GM23338 (cell line): ENCODE results near the gene GPR176. TPM values are rescaled to one million over a fixed set of nuclear protein-coding genes. Genes with fewer than 3 reads are reported as not detected.

ENCODE experiments used
- ATAC-seq: fragments of 200-7000 bp; cut with Tn5 transposase; 3 replicates; pipeline ENCODE4 v1.9.1; 2020
- DNase-seq: peaks from one replicate; pipeline ENCODE4 v3.0.0-alpha.2; 2015; ENCODE audit warnings: low spot score
- H2AFZ ChIP-seq: fragments of 200-600 bp; sonication (generic); 2 replicates; pipeline ENCODE4 v1.8.0; 2016; ENCODE audit warnings: antibody characterized with exemption, mild to moderate bottlenecking, moderate library complexity
- H3F3A ChIP-seq: fragments of 200-600 bp; sonication (generic); replicated peaks from 2 replicates; pipeline ENCODE4 v1.8.0; 2017; ENCODE audit warnings: antibody characterized with exemption, mixed run types, low read depth
- H3K27ac ChIP-seq: fragments of 200-600 bp; sonication (generic); 2 replicates; pipeline ENCODE4 v1.6.1; 2016; ENCODE audit warnings: low read depth
- H3K27me3 ChIP-seq: fragments of 200-600 bp; sonication (generic); 2 replicates; pipeline ENCODE4 v1.8.0; 2016; ENCODE audit warnings: mild to moderate bottlenecking, mixed run types, moderate library complexity; ENCODE audit not compliant: insufficient read depth
- H3K36me3 ChIP-seq: fragments of 200-600 bp; sonication (generic); 2 replicates; pipeline ENCODE4 v1.8.0; 2016; ENCODE audit warnings: mild to moderate bottlenecking; ENCODE audit not compliant: insufficient read depth
- H3K4me1 ChIP-seq: fragments of 200-600 bp; sonication (generic); 2 replicates; pipeline ENCODE4 v1.8.0; 2016; ENCODE audit warnings: mild to moderate bottlenecking, moderate library complexity; ENCODE audit not compliant: insufficient read depth
- H3K4me2 ChIP-seq: fragments of 200-600 bp; sonication (generic); 2 replicates; pipeline ENCODE4 v1.7.1; 2017; ENCODE audit warnings: mixed run types
- H3K4me3 ChIP-seq: fragments of 200-600 bp; sonication (generic); 2 replicates; pipeline ENCODE4 v1.6.1; 2016; ENCODE audit warnings: mixed run types
- H3K79me2 ChIP-seq: fragments of 200-600 bp; sonication (generic); replicated peaks from 2 replicates; pipeline ENCODE4 v1.8.0; 2017; ENCODE audit warnings: mild to moderate bottlenecking; ENCODE audit not compliant: insufficient read depth
- H3K9me2 ChIP-seq: fragments of 200-600 bp; sonication (generic); 2 replicates; pipeline ENCODE4 v1.8.0; 2017; ENCODE audit not compliant: insufficient read depth
- H4K20me1 ChIP-seq: fragments of 200-600 bp; sonication (generic); replicated peaks from 2 replicates; pipeline ENCODE4 v1.8.0; 2017; ENCODE audit warnings: mild to moderate bottlenecking; ENCODE audit not compliant: insufficient read depth
- H3K27ac Mint-ChIP-seq: 2 replicates; pipeline ENCODE4 v1.8.0; 2020; ENCODE audit warnings: inconsistent platforms, mild to moderate bottlenecking, moderate library complexity, mixed read lengths
- H3K27me3 Mint-ChIP-seq: 3 replicates; pipeline ENCODE4 v1.8.0; 2022; ENCODE audit warnings: low read depth, mild to moderate bottlenecking, moderate library complexity, mixed read lengths, inconsistent platforms; ENCODE audit not compliant: insufficient read depth, poor library complexity
- H3K36me3 Mint-ChIP-seq: 3 replicates; pipeline ENCODE4 v1.8.0; 2021; ENCODE audit warnings: low read depth, mild to moderate bottlenecking, inconsistent platforms, moderate library complexity, mixed read lengths
- H3K4me1 Mint-ChIP-seq: 3 replicates; pipeline ENCODE4 v1.8.0; 2020; ENCODE audit warnings: mild to moderate bottlenecking, inconsistent platforms, mixed read lengths
- H3K4me3 Mint-ChIP-seq: 3 replicates; pipeline ENCODE4 v1.8.0; 2021; ENCODE audit warnings: moderate library complexity, mild to moderate bottlenecking, inconsistent platforms, mixed read lengths
- H3K9me3 Mint-ChIP-seq: 3 replicates; pipeline ENCODE4 v1.8.0; 2020; ENCODE audit warnings: moderate library complexity, mild to moderate bottlenecking, inconsistent platforms, mixed read lengths
- CREB1 ChIP-seq: fragments of 250-450 bp; sonication (Bioruptor Pico); IDR thresholded peaks from 2 replicates; pipeline ENCODE4 v1.5.0; 2020; ENCODE audit warnings: low read depth, mild to moderate bottlenecking, moderate library complexity
- ETS1 ChIP-seq: IDR thresholded peaks from 2 replicates; pipeline ENCODE4 v1.6.1; 2016; ENCODE audit warnings: antibody characterized with exemption
- EZH2phosphoT487 ChIP-seq: fragments of 200-600 bp; sonication (generic); IDR thresholded peaks from one replicate; pipeline ENCODE4 v1.8.1; 2018; ENCODE audit warnings: antibody characterized with exemption; ENCODE audit not compliant: unreplicated experiment
- POLR2AphosphoS5 ChIP-seq: IDR thresholded peaks from 2 replicates; pipeline ENCODE4 v1.6.1; 2016; ENCODE audit warnings: antibody characterized with exemption, low read depth
- REST ChIP-seq: IDR thresholded peaks from one replicate; pipeline ENCODE4 v1.6.1; 2018; ENCODE audit warnings: antibody characterized with exemption; ENCODE audit not compliant: unreplicated experiment
- STAT1 ChIP-seq: IDR thresholded peaks from one replicate; pipeline ENCODE4 v1.6.1; 2016; ENCODE audit warnings: antibody characterized with exemption; ENCODE audit not compliant: unreplicated experiment
- ZNF114 ChIP-seq: fragments of 250-450 bp; sonication (Bioruptor Pico); IDR thresholded peaks from 2 replicates; pipeline ENCODE4 v1.5.0; 2020; ENCODE audit warnings: mild to moderate bottlenecking, moderate library complexity
- ZNF462 ChIP-seq: fragments of 250-450 bp; sonication (Bioruptor Pico); IDR thresholded peaks from 2 replicates; pipeline ENCODE4 v1.5.0; 2020; ENCODE audit warnings: mild to moderate bottlenecking, moderate library complexity
- polyA plus RNA-seq: library from polyadenylated mRNA; unstranded; fragments of >200 nt; fragmentation: Nextera tagmentation; extraction: Ambion mirVana; gene quantifications from 2 replicates; pipeline ENCODE4 v1.2.1, GENCODE V29; 2016
- total RNA-seq: library from RNA; depleted of rRNA; stranded (reverse); fragments of >200 nt; shearing (Covaris generic); gene quantifications from 2 replicates; pipeline ENCODE4 v1.2.3, GENCODE V29; 2014

Gene GPR176
- total and polyA plus RNA-seq, 2 experiments from 2014 or later, result 60.0 to 248 TPM

- no peak for TF ChIP-seq REST
These were observed 64.7 kb downstream of the GPR176 start (continued) for GRCh38 chr15:39855400-39855799.

GRCh38 chr15:39854161-39854560, 65.9 kb downstream of the GPR176 start:
- Mint-ChIP-seq H3K27me3 (peaks cover under 1% of the 10 kb centered on the region), H3K36me3 (peaks cover 21% of the 10 kb centered on the region), H3K4me1 (peaks cover 69% of the 10 kb centered on the region), H3K4me3 (no peak overlapping the region), H3K27ac (no peak overlapping the region), H3K9me3 (peaks cover 3% of the 10 kb centered on the region; the same call in 1 of the 3 replicates)
- H3K4me2 ChIP-seq, result no peak overlapping the region
- H3K36me3 ChIP-seq, result no peaks in the 10 kb centered on the region
- no peak for DNase-seq
- H3F3A ChIP-seq, result peaks cover 5% of the 10 kb centered on the region; the same call in 1 of the 2 replicates
- peaks cover 62% of the 10 kb centered on the region for H3K4me1 ChIP-seq
- no peak overlapping the region for H2AFZ ChIP-seq
- no peaks in the 10 kb centered on the region for H3K27me3 ChIP-seq
- peaks cover 42% of the 10 kb centered on the region for H4K20me1 ChIP-seq
- no peak overlapping the region for H3K4me3 ChIP-seq
- no peak for ATAC-seq
- H3K27ac ChIP-seq, result peak overlapping the region; percentile 78; the same call in 1 of the 2 replicates
- H3K9me2 ChIP-seq, result no peaks in the 10 kb centered on the region
- H3K79me2 ChIP-seq, result peaks cover 100% of the 10 kb centered on the region
- TF ChIP-seq ZNF114 (CRISPR knock-in tag) (no peak), REST (no peak), STAT1 (no peak), ZNF462 (no peak), EZH2phosphoT487 (no peak), POLR2AphosphoS5 (no peak), CREB1 (CRISPR knock-in tag) (no peak), ETS1 (no peak)
